ENCODE results near the gene GPRC5B.

Gene GPRC5B

DNA sequence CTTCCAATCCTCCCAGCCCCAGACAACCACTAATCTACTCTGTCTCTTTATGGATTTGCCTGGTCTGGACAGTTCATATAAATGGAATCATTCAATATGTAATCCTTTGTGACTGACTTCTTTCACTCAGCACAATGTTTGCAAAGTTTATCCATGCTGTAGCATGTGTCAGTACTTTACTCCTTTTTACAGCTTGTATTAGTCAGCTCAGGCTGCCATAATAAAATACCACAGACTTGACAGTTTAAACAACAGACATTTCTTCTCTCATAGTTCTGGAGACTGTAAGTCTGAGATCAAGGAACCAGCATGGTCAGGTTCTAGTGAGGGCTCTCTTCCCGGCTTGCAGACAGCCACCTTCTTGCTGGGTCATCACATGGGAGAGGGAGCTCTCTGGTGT is 41.3 kb downstream of the GPRC5B start:
- no peak for DNase-seq (ENCODE audit: low spot score)

DNA sequence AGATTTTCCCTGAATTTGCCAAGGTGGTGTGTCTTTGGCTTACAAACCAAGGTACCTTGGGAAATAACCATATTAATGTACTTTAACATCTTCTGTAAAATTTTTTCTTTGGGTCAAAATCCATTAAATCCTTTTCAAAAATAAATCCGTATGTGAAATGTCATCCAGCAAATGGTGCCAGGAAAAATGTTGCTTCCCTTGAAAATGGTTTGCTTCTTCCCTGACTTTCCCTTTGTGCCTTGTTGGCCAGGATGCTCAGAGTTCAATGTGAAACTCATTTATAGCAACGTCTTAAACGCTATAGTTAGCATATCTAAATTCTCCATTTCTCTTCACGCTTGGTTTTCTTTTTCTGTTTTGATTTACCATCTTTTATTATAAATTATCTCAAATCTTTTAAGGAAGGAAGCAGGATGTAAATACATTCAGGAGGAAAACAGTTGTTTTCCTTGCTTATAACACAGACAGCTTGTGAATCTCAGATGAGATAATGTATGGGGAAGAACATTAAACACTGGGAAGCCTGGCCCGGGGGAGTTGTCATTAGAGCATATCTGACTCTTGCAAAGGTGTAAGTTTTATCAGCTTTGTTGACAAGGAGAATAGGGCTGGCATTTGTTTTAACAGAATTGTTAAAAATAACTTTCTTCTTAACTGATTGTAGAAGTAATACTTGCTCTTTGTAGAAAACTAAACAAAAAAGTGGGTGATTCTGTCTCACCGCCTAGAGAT is 42.1 kb downstream of the GPRC5B start:
- DNase-seq (ENCODE audit: low spot score), result no peak

- no peak for DNase-seq (ENCODE audit: low spot score)
These were observed 43.5 kb downstream of the GPRC5B start for GRCh38 chr16:19841184-19841583.

- DNase-seq (ENCODE audit: low spot score), result no peak
These were observed 44.0 kb downstream of the GPRC5B start for GRCh38 chr16:19840524-19841110.

DNA sequence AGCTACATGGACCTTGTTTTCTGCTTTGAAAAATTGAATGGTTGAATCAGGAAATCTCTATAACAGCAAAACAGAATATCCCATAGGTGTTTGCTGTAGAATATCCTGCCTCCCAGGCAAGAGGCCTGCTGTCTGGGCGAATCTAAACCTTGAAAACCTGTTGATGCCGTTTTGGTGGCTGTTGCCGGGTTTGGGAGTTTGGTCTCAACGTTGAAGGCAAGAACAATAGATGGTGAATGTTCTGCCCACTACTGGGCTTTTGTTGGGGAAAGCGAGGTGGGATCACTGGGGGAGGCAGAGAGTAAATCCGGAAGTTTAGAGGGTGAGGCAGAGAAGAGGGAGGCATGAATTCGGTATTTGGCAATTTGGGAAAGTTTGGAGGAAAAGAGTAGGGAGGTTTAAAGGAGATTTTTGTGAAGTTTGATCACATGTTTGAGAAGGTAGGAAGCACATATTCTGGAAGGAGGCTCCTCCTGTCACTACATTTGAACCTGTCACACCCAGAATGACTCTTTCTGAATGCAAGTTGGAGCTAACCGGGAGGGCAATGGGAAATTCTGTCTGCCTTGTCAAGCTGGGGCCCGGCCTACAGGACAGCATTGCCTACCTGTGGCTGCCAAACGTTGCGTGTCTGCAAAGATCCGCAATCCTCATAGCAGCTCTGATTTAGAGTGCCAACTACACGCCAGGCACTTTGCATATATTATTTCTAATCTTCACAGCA is 46.5 kb downstream of the GPRC5B start:
- DNase-seq (ENCODE audit: low spot score), result no peak

DNA sequence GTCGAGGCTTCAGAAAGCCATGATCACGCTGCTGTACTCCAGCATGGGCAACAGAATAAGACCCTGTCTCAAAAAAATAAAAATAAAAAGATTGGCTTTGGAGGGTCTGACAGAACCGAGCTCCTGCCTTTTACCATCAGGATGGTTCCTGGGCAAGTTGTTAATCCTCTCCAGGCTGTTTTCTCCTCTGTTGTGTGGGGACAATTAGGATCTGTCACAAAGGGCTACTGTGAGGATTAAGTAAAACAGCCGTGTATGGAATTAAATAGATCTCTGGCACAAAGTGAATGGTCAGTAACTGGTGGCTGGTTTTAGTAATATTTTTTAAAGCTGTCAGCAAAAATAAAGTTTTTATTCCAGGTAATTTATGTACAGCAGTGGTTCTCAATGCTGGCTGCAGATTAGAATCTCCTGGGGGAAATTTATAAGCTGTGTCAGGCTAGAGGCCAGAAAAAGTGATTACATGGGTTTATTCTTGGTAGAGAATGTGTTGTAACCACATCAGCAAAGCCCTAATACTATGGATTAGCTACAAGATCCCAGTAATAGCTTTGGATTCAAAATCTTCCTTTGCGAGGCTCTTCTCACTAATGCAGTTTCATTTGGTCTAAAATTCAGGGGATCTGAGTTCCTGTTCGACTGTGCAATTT is 47.2 kb downstream of the GPRC5B start:
- no peak for DNase-seq (ENCODE audit: low spot score)

- DNase-seq (ENCODE audit: low spot score), result no peak
These were observed 48.7 kb downstream of the GPRC5B start for GRCh38 chr16:19835968-19836421.

DNA sequence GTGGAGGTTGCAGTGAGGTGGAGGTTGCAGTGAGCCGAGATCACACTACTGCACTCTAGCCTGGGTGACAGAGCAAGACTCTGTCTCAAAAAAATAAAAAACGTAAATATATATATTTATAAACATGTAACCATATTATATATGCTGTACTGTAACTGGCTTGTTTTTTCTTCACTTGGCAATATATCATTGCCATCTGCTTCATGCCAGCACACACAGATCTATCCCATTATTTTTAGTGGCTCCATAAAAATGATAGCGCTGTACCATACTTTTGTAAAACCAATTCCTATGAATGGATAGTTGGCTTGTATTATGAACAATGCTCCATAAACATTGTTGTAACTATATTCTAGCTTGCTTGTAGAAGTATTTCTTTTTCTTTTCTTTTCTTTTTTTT is 49.5 kb downstream of the GPRC5B start:
- no peak for DNase-seq (ENCODE audit: low spot score)

GRCh38 chr16:19833581-19833980 is 51.1 kb downstream of the GPRC5B start:
- no peak for DNase-seq (ENCODE audit: low spot score)

DNA sequence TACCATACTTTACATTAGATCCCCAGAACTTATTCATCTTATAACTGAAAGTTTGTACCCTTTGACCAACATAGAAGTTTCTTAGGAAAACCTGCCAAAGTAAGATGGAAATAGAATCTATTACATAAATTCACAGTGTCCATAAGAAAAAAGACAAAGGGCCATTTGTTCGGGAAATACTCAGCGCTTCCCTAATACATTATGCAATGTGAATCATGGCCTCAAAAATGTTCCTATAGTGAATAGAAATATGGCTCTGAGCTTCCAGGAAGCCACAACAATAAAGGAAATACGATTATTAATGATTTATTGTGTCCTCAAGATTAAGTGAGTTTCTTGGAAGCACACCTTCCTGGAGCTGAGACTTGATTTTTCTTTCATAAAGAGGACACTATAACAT is 51.5 kb downstream of the GPRC5B start:
- DNase-seq (ENCODE audit: low spot score), result no peak

DNA sequence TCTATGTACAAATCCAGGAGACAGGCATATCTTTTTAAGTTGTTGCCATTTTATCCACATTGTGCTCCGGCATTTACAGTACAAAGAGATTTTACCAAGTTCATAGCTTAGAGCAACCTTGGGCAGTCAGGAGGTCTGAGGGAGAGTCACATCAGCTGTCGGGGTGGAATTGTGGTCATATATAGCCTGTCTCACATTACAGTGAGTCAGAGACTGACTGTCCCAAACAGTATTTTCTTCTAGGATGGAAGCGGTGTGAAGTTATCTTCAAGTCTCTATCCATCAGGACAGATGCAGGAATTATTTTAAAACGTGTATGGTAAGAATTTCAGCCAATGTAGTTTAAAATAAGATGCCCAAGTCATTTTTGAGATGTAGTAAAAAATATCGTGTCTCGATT is 53.0 kb downstream of the GPRC5B start:
- DNase-seq (ENCODE audit: low spot score), result no peak

- no peak for DNase-seq (ENCODE audit: low spot score)
These were observed 53.6 kb downstream of the GPRC5B start for GRCh38 chr16:19830902-19831560.

GRCh38 chr16:19829844-19830692 is 54.6 kb downstream of the GPRC5B start:
- DNase-seq (ENCODE audit: low spot score), result no peak

DNA sequence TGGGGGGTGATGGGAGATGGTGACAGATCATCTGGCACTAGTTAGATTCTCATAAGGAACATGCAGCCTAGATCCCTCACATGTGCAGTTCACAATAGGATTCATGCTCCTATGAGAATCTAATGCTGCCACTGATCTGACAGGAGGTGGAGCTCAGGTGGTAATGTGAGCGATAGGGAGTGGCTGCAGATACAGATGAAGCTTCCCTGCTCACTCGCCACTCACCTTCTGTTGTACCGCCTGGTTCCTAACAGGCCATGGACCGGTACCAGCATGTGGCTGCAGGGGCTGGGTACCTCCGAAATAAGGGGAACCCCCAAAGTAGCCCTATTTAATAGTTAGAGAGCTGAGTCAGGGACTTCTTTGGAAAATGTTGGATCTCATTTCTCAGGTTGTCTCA is 60.4 kb downstream of the GPRC5B start:
- DNase-seq (ENCODE audit: low spot score), result no peak

GRCh38 chr16:19823322-19823721 is 61.3 kb downstream of the GPRC5B start:
- DNase-seq (ENCODE audit: low spot score), result no peak

- no peak for DNase-seq (ENCODE audit: low spot score)
These were observed 62.1 kb downstream of the GPRC5B start for GRCh38 chr16:19822533-19822932.

DNA sequence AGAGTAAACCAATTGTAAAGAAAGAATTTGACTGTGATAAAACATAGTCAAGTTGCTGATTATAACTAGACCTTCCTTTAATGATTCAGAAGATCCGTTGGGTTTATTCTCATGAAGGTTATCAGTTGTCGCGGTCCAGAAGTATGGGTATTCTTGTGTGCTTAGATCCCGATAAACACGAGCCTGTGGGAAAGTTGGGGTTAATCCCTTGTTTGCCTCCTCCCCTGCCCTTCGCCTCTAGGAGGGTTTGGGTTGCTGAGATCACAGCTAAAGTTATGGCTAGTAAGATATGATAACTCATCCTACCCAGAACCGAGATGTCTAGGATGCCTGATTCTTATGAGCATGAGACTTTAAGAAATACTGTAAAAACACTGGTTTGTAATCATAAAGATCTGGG is 66.8 kb downstream of the GPRC5B start:
- DNase-seq (ENCODE audit: low spot score), result no peak

- DNase-seq (ENCODE audit: low spot score), result no peak
These were observed 67.5 kb downstream of the GPRC5B start for GRCh38 chr16:19817122-19817521.

DNA sequence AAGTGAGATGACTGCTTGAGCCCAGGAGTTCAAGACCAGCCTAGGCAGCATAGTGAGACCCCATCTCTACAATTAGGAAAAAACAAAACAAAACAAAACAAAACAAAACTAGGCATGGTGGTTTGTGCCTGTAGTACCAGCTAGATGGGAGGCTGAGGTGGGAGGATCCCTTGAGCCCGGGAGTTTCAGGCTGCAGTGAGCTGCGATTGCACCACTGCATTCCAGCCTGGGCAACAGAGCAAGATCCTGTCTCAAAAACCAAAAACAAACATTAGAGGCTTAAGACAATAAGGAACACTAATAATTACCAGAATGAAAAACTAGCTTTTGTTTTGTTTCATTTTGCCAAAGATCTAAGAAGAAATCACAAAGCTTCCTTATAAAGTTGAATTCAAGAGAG is 69.2 kb downstream of the GPRC5B start:
- DNase-seq (ENCODE audit: low spot score), result no peak

- no peak for DNase-seq (ENCODE audit: low spot score)
These were observed 71.7 kb downstream of the GPRC5B start for GRCh38 chr16:19812986-19813385.

Measured in hematopoietic multipotent progenitor cell treated with erythropoietin and hydrocortisone succinate and interleukin-3 and kit ligand, for 15 days (in vitro differentiated cells).